Stimulated activated CD8-positive, alpha-beta memory T cell treated with anti-CD3 and anti-CD28 coated beads, Interleukin-4, amount 100 ng/mL, for 4 hours (primary cell): ENCODE data around the gene SERPINB1.
"Not testable (repeated sequence)": the region's sequence is repeated elsewhere in the genome, so short reads cannot be mapped to it uniquely, and the experiment has no call there.

Experiments used
- DNase-seq, 2 donors: peaks; one replicate each; pipeline ENCODE4 v3.0.0-alpha.2; 2020; ENCODE audit warnings: low read depth in 2 of 2, low spot score in 1 of 2

The SERPINB1 gene

GRCh38 chr6:2866171-2866846, 24.6 kb upstream of the SERPINB1 start:
- no peak for DNase-seq

GRCh38 chr6:2865694-2866151, 24.1 kb upstream of the SERPINB1 start:
- no peak for DNase-seq

- DNase-seq, result no peak
These were observed 23.6 kb upstream of the SERPINB1 start for GRCh38 chr6:2865270-2865669.

DNA sequence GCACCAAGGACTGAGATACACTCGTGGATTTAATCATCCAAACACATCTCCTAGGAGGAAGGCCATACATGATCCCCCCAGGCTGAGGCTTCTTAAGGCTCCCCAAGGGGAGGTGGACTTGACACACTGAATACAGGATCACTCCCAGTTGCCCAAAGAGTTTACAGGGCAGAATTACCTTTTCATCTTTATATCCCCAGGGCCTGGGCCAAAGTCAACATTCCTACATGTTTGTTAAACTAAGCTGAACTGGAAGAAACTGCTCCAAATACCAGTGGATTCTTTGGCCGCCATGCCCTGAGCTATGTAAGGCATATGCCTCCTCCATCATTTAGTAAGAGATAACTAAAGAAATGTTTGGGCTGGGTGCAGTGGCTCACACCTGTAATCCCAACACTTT, 22.2 kb upstream of the SERPINB1 start:
- no peak for DNase-seq

DNA sequence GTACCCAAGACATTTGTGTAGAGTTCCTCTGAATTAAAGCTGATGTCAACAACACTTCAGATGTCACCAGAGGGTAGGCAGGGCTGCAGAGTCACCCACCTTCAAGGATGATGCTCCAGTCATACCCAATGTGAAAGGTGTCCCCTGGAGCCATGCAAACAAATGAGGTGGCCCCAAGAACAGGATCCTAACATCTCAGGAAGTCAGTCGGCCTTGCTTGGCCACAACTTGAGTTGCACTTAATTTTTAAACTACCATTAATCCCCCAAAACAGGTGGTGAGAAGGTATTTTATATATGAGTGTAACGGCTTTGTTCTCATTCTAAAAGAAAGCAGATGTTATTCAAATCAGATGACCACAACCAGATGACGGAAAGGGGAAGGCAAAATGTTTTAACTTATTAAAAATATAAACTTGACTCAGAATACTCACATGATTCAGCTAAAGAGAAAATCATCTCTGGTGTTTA, 21.1 kb upstream of the SERPINB1 start:
- DNase-seq, result no peak

DNA sequence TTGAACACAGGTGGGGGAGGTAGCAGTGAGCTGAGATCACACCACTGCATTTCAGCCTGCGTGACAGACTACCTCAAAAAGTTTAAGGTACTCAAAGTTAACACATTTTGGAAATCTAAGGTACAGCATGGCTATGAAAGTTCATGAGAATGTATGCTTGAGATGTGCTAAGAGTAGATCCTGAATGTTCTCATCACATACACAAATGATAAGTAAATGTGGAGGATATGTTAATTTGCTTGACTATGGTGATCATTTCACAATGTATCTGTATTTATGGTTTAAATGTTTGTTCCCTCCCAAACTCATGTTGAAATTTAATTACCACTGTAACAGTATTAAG, 20.1 kb upstream of the SERPINB1 start:
- DNase-seq, result no peak

- no peak for DNase-seq
These were observed 19.6 kb upstream of the SERPINB1 start for GRCh38 chr6:2861060-2861821.

GRCh38 chr6:2860706-2861059, 19.0 kb upstream of the SERPINB1 start:
- DNase-seq, result not testable (repeated sequence)

- not testable (repeated sequence) for DNase-seq
These were observed 18.4 kb upstream of the SERPINB1 start for GRCh38 chr6:2859798-2860705.

DNA sequence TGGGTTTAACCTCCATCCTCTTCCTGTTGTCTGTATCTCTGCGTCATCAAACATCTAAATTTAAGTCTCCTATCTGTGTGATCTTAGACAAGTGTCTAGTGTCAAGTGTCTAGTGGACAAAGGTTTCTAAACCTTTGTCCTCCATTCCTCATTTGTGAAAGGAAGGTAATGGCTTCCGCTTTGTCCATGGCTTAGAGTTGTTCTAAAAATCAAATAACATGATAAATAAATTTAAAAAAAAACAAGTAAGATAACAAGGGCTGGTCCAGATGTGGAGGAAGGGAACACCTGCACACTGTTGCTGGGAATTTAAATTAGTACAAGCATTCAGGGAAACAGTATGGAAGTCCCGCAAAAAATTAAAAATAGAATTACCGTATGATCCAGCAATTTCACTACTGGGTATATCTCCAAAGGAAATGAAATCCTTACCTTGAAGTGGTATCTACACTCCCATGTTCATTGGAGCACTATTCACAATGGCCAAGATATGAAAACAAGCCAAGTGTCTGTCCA, 17.6 kb upstream of the SERPINB1 start:
- no peak for DNase-seq

DNA sequence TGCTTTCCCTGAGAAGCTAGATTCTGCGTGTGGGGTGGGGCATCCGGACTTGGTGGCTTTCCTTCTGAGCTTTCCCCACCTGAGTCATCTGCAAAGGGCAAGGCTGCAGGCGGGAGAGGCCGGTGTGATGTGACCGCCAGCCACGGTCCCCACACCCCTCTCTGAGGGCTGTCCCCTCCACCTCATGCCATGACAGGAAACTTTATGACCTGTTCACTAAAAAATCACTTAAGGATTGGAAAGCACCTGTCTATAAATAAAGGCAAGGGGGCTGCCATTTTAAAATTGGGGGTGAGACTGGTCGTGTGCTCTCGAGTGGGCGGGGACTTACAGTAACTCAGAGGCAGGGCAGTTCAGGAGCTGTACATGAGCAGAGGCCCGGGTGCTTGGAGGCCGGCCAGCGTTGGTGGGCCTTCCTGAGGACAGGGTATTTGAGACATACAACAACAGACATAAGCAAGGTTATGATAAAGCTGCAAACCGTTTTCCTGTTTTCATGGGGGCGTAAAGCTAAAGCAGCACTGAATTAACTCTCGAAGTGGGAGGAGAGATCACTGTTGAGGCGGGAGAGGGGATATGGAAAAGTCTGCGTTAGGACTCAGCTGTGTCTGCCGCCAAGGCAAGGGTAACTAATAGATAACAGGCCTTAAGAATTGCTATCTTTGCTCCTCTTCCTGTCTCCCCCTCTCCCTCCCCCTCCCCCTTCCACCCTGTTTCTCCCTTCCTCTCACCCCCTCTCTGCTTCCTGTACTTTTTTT, 16.1 kb upstream of the SERPINB1 start:
- DNase-seq, result peak in 1 of 2 donors; percentile 70

GRCh38 chr6:2857185-2857579, 15.5 kb upstream of the SERPINB1 start:
- no peak for DNase-seq

DNA sequence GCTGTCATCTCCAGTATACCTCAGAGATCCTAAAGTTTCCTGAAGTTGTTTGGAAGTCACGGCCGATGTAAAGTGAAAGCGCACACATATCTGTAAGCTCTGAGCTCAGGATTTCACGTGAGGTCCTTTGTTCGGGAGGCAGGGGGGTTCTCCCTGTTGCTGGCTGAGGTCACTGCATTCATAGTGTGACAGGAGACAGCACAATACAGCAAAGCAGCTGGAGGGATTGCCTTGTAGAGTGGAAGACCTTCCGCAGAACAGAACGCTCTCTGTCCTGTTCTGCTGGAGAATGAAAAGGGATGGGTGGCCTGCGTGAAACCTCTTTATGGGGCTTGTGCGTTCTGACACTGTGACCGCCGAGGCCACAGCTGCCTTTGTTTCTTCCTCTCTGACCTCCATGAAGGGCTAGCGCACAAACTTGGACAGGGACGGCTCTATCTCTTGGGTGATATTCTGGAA, 13.4 kb upstream of the SERPINB1 start:
- no peak for DNase-seq

GRCh38 chr6:2854396-2854982, 12.8 kb upstream of the SERPINB1 start:
- DNase-seq, result no peak

DNA sequence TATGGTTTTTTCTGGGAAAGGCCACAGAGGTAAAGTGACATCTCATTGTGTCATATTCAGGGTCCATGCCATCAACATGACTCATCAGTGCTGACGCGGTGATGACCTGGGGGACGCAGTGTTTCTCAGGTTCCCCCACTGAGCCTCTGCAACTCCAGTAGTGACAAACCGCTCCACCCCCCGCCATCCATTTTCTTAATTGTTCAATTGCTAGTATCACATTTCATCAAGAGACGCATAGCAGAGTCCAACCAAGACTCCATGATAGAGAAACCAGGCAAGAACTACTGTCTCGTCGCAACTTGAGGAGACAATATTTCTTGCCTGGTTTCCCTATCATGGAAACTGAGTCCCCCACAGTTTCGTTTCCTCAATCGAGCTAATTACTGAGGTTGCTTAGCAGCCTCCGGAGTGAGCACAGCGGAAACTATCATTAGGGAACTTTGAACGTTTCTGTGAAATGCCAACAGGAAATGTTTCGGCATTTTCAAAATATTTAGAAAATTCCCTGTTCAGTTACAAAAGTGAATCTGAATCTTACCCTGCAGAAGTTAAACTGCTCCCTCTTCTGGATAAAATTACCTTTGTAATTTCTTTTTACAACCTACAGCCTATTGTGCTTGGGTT, 12.2 kb upstream of the SERPINB1 start:
- peak; percentile 72 to 79 for DNase-seq

- not testable (repeated sequence) for DNase-seq
These were observed 11.7 kb upstream of the SERPINB1 start for GRCh38 chr6:2853378-2853768.

GRCh38 chr6:2852921-2853322, 11.3 kb upstream of the SERPINB1 start:
- DNase-seq, result no peak

DNA sequence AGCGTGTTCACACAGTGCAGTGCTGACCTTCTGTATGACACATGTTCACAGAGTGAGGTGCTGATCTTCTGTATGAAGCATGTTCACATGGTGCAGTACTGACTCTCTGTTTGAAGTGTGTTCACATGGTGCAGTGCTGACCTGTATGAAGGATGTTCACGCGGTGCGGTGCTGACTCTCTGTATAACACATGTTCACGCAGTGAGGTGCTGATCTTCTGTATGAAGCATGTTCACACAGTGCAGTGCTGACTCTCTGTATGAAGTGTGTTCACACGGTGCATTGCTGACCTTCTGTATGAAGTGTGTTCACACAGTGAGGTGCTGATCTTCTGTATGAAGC, 10.8 kb upstream of the SERPINB1 start:
- DNase-seq, result no peak

DNA sequence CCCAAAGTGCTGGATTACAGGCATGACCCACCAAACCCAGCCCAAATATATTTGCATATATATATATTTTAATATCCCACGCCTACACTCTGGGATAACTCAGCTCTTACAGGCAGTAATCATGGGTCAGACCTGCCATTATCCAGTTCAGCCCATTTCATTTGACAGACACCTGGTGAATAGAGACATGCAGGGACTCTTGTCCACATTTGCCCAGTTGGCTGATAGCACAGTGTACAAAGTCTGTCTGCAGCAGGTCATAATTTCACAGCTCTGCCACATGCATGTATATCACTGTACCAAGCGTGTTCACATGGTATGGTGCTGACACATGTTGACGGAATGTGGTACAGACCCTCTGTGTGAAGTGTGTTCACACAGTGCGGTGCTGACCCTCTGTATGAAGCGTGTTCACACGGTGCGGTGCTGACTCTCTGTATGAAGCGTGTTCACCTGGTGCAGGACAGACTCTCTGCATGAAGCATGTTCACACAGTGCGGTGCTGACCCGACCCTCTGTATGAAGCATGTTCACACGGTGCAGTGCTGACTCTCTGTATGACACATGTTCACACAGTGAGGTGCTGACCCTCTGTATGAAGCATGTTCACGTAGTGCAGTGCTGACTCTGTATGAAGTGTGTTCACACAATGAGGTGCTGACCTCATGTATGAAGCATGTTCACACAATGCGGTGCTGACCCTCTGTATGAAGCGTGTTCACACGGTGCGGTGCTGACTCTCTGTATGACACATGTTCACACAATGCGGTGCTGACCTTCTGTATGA, 10.3 kb upstream of the SERPINB1 start:
- no peak for DNase-seq
